ENCODE data around the gene SUN5.

Gene SUN5

DNA sequence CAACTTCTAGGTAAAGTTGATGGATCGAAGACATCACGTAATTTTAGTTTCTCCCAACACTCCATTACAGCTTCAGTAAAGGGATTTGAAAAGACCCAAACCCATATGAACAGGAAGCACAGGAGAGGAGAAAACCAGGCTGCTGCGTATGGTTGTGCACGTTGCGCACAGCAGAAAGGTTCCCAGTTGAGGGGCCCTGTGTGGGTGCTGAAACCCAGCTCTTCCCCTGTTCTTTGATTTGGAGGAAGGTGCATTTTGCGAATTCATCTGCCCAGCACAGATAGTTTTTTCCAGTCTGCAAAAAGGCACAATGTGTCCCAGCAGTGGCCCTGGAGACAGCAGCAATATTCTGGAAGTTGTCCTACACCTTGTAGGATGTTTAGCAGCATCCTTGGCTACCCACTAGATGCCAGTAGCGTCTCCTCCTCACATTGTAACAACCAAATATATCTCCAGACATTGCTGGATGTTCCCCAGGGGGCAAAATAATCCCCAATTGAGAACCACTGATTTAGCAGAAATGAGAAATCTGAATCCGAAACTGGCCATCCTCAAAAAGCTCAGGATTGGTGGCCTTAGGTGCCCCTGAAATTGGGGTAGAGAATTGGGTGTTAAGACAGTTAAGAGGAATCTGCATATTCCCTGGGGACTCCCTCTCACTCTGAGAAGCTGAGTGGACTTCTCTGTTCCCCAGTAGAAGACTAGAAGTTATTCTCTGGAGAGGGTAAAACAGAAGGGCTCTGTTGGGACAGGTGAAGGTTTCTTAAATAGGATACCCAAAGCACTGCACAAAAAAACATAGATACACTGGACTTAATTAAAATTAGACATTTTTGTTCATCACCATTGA, 12.2 kb downstream of the SUN5 start:
- no peak for DNase-seq

DNA sequence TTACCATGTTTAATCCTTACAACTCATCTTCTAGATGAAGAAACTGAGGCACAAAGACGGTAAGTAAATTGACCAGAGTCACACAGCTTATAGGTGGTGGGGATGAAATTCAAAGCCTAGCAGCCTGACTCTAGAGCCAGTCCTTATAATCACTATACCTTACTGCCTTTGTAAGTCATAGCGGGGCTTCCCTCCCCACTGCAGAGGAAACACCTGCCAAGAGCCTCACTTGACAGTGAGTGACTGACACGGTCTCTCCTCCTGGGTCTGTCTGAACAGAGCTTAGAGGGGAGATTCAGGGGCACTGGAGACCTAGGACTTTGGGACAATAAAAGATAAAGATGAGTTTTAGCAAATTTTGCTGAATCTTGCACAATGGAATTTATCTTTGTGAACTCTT, 12.8 kb downstream of the SUN5 start:
- DNase-seq, result no peak

DNA sequence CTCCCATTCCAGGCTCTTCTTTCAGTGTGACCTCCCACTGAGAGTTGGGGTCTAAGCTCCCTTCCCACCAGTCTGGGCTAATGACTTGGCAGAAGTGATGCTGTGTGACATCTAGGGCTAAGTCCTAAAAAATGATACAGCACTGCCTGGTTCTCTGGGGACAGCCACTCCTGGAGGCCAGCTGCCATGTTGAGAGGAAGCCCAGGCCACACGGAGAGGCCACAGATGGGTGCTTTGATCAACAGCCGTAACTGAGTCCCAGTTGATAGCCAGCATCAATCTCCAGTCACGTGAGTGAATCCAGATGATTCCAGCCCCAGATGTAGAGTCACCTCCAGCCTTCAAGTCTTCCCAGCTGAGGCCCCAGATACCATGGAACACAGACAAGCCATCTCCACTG, 13.8 kb downstream of the SUN5 start:
- no peak for DNase-seq

DNA sequence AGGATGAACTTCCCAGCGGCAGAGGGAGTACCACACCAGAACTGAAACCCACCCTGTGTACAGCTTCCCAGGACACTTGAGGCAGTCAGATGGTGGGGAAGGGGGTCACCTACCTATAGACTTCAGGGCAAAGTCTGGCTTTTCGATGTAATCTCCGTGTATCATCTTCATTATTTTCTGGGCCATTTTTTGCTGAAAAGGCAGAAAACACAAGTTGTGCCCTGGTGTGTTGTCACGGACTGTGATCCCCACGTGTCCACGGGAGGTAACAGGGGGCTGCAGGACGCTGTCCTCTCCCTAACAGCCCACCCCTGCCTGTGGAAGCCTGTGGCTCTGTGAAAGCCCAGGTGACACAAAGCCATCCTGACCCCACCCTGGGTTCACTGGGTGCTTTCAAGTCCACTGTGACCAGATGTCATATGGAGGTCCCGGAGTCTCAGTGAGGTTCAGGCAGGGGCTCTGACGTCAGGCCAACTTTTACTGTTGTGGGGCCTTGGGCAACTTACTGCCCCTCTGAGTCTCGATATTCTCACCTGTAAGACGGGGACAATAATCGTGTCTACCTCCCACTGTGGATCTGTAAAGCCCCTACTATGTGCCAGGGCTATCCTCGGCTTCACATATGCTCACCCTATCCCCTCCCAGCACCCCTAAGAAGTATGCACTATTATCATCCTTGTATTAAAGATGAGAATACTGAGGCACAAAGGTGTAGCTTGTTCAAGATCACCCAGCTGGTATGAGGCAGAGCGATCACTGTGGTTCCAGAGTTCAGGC, 14.5 kb downstream of the SUN5 start:
- no peak for DNase-seq

DNA sequence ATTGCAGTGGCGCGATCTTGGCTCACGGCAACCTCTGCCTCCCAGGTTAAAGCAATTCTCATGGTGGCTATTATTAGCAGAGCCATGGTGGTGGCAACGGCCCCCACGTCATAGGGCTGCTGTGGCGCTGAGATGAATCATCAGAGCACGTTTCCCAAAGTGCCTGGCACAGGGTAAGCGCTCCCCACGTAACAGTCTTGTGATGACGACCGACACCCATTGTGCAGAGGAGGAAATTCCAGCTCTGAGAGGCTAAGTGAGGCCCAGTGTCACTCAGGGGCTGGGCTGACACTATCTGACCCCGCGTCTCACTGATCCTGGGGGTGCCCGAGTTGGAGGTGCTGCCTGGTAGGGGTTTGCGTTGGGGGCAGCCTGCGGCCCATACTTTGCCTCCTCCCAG, 16.2 kb downstream of the SUN5 start:
- DNase-seq, result no peak

DNA sequence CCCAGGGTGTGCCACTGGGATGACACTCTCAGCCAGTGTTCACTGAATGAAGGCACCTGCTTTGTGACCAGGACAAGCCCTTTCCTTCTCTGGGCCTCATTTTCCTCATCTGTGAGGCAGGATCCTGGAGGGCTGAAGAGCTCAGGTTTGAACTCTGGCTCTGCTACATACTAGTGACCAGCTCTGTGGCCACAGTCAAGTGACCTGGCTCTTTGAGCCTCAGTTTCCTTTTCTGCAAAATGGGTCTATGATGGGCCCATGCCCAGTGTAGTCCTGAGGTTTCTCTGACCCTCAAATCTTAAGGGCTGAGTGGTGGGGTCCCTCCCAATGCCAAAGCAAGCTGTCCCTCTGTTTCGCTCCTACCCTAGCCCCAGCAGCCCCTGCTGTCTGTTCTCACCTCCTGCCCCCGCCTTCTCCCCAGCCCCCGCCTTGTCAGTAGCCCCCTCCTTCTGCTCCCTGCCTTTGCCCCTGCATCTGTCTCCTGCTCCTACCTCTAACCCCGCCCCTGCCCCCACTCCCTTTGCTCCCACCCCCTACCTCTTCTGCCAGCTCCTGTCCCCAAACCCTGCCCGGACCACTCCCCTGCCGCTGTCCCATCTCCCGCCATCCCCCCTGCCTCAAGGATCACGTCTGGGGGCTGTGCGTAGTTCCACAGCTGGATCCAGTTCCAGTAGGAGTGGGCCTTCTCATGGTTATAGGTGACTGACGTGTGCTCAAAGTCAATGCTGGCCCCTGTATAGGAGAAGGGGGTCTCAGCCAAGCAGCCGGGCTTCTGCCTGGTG, 17.0 kb downstream of the SUN5 start:
- no peak for DNase-seq

DNA sequence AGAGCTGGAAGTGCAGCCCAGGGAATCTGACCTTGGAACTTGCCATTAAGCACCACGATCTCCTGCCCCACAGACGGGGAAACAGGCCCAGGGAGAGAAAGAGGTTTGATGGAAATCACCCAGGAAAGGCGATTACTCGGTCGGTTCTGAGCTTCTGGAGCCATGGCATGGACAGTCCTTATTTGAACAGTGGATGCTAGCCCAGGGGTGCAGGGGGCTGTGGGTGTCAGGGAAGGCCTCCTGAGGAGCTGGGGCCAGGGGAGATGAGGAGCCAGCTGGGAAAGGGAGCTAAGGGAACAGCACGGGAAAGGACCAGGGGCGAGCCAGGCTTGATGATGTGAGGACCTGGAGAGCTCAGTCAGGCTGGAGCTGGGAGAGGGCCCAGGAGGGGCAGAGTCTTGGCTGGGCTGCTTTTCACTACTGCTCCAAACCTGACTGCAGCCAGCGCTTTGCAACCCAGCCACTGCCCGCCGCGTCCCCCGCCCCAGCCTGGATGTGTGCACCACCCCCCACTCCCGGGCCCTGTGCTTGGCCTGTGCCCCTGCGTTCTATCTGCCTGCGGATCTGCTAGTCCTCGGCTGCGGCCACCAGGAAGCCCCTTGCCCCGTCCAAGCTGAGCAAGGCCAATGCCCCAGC, 17.8 kb downstream of the SUN5 start:
- DNase-seq, result no peak

DNA sequence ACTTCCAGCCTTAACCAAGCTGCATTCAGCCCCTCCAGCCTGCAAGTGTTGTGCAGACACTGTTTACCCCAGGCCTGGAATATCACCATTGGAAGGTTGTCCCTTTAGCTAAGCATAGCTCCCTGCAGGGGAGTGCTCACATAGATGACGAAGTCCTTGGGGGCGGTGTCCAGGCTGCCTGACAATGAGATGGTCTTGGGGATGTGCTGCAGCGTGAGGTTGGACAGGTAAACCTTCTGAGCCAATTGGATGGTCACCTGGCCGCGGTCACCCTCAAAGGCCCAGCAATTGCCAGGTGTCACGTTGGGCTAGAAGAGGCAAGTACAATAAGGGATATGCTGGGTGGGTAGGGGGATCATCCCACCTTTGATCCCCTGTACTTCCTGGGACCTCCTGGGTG, 18.6 kb downstream of the SUN5 start:
- no peak for DNase-seq

DNA sequence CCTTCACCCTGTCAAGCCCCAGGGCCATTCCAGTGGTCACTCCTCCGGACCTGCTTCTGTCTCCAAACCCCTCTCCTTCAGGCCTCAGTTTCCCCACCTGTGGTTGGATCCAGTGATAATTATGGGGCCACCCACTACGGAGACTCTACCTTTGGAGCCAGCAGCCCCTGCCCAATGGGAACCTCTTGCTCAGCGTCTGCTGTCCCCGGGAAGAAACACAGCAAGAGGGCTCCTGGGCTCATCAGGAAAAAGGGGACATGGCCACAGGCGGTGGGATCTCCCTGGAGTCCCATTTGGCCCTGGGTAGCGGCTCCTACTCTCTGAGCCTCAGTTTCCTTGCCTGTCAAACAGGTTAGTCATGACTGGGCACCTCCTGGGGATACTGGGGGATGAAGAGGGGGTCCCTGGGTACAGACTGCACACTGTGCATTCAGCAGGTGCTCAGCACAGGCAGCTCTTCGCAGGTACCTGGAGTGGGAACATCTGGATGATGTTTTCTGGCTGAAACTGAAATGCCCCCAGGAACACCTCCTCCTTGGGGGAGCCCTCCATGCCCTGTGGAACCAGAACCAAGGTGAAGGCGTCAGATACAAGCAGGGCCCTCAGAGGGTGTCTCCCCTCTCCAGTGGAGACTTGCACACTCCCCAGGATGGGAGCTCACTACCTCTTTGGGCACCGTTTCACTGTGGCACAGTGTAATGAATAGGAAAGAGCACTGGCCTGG, 19.4 kb downstream of the SUN5 start:
- DNase-seq, result no peak

DNA sequence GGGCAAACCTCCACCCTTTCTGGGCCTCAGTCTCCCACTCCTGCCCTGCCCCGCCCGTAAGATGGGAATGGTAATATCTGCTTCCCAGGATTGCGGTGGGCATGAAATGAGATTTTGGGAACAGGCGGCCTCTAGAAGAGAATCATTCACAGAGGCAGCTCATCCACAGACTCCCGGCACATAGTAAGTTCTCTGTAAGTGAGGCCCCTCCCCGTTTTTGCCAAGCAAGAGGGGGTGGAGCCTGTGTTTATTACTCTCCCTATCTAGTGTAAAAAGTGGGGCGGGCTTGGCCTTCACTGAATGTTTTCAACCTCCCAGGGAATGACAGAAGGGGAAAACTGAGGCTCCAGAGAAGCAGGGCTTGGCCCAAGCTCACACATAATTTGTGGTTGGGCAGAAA, 20.0 kb downstream of the SUN5 start:
- DNase-seq, result no peak

DNA sequence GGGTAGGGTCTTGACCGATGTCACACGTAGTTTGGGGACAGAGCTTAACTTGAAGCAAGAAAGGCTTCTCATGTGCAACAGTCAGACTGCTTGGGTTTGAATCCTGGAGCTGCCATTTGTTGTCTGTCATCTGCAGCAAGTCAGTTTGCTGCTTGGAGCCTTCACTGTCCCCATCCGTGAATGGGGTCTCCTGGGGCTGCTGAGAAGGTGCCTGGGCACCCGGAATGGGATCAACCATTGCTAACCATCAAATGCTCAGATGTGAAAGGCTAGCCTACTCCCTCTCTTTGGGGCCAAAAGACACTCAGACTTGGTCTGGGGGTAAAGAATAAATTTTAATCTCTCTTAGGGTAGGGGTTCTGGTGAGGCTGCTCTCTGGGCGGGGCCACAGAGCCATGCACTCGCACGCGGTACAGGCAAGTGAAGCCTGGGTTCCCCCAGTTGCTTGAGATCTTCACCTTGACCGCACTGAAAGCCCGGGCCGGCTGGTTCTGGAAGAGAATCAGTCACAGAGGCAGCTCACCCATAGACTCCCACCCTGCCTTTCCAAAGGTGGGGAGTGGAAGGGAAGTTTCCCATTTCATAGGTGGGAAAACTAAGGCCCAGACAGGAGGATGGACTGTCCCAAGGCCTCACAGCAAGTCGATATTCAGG, 20.6 kb downstream of the SUN5 start:
- no peak for DNase-seq

DNA sequence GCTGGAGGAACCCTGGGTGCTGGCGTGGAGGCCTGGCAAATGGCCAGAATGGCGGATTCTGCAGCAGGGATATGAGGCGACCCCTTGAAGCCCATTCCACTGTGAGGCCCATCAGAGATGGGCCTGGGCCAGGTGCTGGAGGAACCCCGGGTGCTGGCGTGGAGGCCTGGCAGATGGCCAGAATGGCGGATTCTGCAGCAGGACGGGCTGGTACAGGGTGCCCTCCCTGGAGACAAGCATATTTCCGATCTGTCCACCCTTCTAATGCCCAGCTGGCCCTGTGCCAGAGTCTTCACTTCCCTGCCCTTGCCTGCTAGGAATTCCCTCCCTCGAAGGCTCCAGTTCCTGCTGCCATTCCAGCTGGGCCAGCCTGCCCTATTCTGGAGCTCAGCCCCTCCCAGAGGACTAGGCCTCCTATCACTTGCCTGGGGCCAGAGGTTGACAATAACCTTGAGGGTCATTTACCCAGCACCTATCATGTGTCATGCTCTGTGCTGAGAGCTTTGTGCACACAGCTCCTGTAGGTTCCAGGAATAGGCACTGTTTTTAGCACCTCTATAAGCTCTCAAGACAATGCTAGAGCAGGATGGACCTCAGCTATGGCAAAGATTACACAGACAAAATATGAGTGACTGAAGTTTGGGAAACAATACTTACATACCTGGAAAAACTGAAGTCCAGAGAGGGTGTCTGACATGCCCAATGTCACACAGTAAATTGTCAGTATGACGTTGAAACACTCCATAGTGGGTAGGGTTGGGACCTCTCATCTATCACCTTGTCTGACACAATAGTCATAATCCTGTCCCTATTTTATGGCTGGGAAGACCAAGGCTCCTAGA, 21.4 kb downstream of the SUN5 start:
- DNase-seq, result no peak

DNA sequence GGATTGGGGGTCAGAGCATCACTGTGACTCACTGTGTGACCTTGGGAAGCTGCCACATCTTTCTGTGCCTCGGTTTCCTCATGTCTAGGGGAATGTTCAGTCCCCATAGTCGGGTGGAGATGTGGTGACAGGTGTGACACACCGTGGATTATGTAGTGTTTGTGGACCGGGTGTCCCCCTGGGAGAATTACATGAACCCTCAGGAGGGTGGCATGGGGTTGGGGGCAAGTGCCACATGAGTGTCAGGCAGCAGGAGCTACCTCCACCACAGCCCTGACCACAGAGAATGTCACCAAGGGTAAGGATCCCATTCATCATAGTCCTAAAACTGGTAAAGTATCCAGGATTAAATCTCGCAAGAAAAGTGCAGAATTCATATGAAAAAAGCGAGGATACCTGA, 23.2 kb downstream of the SUN5 start:
- DNase-seq, result no peak

DNA sequence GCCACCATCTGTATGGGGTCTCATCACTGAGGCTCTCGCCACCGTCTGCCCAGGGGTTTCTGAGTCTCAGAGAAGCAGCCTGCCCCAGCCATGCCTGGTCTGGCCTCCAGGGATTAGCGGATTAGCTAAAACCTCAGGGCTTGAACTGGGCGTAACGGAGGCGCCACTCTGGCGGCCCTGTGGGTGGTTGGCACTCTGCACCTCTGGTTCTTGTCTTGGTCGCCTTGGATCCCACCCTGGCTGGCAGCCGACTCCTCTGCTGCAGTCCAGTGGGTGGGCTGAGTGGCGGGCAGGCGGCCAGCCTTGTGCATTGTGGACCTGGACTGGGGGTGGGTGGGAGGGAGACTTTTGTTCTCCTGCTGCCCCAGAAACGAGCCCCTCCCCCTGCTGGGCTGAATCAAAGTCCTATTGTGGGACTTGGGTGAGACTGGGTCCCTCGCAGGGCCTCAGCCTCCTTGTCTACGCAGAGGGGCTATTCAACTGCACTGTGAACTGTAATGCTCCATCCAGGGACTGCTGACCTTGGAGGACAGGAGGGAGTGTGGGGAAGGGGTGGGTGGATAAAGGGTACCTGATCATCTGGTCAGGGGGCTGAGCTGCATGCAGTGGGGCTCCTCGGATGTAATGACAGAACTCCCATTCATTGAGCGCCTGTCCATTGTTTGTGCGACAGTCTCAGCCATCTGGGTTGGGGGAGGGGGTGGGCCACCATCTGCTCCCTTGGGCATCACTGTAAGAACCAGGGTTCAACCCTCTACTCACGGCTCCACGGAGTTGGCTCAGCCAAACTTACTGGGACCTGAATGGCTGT, 23.9 kb downstream of the SUN5 start:
- DNase-seq, result no peak

DNA sequence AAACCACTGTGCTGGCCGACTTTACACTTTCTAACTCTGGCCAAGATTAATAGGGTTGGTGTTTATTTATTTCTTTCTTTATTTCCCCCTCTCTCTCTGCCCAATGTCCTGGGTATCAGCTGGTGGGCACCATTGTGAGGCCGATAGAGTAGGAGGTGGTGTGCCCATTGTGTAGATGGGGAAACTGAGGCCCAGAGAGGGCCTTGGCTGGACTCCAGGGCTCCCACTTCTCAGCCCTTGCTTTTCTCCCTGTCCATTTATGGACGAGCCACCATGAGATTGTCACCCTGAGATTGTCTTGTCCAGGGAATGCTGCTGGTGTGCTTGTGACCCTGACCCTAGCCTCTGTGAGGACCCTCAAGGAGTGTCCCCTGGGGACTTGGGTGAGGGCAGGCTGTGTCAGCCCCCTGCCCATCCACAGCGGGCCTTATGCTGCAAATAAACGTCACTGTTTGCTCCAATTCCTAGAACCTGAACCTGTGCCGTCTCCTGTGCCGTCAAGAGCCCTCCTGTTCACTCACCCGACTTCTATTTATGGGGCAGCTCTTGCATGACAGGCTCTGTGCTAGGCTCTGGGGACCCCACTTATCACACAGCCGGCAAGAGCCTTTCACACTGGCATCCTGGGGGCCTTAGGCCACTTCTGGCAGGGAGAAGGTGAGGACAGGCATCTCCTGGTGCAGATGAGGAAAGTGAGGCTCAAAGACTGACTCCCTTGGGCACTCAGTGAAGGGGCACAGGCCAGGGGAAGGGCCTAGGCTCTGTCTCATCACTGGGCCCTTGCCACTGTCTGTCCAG, 24.8 kb downstream of the SUN5 start:
- no peak for DNase-seq

DNA sequence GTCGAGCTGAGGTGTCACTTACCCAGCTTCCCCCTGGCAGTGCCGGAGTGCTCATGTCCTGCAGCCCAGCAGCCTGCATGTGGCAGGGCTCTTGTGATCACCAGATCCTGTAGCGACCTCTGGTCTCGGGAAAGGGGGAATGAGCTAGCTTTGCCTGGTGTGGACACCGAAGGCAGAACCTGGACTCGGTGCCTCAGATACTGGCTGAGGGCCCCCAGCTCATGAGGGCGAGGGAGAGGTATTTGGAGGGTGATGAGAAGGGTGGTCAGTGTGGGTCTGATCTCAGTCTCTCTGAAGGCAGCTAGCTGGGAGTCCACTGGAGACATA, 26.3 kb downstream of the SUN5 start:
- no peak for DNase-seq

DNA sequence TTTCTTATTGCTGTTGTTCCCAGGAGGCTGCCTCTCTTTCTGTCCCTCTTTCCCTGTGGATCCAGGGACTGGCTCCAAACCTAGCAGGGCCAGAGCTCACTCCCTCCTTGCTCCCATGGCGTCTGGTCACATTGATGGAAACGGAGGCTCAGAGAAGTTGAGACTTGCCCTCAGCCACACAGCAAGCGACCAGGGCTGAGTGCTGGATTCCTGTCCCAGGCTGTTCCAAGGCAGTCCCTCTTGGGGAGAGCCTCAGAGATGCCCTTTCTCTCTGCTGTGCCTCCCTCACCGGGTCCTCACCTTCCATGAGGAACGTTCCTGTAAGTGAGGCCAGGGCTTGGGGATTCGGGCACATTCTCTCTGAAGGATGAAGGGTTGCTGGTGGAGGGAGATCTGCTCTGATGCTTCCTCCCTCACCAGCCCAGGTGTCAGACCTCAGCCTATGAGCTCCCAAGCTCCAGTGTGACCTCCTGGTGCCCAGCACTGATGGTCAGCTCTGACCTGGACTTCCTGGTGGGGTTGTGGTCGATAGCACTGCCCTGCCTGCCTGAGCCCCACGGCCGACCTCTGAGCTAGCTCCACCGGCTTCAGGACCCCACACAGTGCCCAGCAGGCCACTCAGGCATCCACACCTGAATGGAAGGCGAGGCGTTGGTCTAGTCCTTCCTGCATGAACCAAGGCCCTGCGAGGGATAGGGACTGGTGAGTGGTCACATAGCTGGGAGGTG, 26.8 kb downstream of the SUN5 start:
- DNase-seq, result no peak

DNA sequence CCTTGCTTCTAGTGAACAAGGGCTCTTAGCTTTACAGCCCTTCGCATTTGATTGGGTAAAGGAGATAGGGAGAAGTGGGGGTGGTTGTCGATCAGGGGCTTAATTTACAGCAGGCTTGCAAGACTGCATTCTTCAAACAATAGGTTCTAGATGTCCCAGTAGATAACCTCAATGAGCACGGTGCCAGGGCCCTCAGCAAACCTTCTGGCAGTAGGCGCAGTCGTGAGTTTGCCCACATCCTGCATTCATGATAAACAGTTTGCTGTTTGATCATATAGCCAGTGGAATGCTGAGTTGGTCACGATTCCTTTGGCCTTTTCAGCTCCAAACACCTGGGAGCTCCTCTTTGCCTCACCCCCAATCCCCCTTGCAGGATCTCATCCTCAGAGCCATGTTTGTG, 27.5 kb downstream of the SUN5 start:
- DNase-seq, result no peak
